GM21717 (cell line): Measurements from ENCODE around the gene OLFML1.
"Not testable (repeated sequence)": the region's sequence is repeated elsewhere in the genome, so short reads cannot be mapped to it uniquely, and the experiment has no call there.

Source experiments
- ATAC-seq: cut with Tn5 transposase; IDR thresholded peaks from one replicate; pipeline ENCODE4 v1.9.1; 2021; ENCODE audit warnings: mild to moderate bottlenecking, moderate library complexity; ENCODE audit not compliant: unreplicated experiment

OLFML1 gene

GRCh38 chr11:7509966-7510365 lies 24.7 kb downstream of the OLFML1 start:
- no peak for ATAC-seq

GRCh38 chr11:7511401-7511800 lies 26.1 kb downstream of the OLFML1 start:
- no peak for ATAC-seq

GRCh38 chr11:7512525-7513233 lies 27.4 kb downstream of the OLFML1 start:
- ATAC-seq, result peak; percentile 65

GRCh38 chr11:7513234-7514098 lies 28.2 kb downstream of the OLFML1 start, which contains the start of gene PPFIBP2:
TSS of gene PPFIBP2 (plus strand) at chr11:7513999. CDS start at chr11:7549476, 35,477 bp downstream.
- peak; percentile 70 for ATAC-seq

GRCh38 chr11:7514099-7514591 lies 28.8 kb downstream of the OLFML1 start:
- peak; percentile 11 for ATAC-seq

GRCh38 chr11:7515447-7515886 lies 30.2 kb downstream of the OLFML1 start:
- ATAC-seq, result no peak

- ATAC-seq, result no peak
Observed at GRCh38 chr11:7516475-7516874, 31.2 kb downstream of the OLFML1 start.

- ATAC-seq, result not testable (repeated sequence)
Observed at GRCh38 chr11:7517743-7518142, 32.4 kb downstream of the OLFML1 start.

- no peak for ATAC-seq
Observed at GRCh38 chr11:7518811-7519562, 33.7 kb downstream of the OLFML1 start.

- peak; percentile 48 for ATAC-seq
Observed at GRCh38 chr11:7520011-7520942, 35.0 kb downstream of the OLFML1 start.

- peak; percentile 81 for ATAC-seq
Observed at GRCh38 chr11:7520981-7521487, 35.7 kb downstream of the OLFML1 start.

- no peak for ATAC-seq
Observed at GRCh38 chr11:7522121-7522520, 36.8 kb downstream of the OLFML1 start.

- ATAC-seq, result no peak
Observed at GRCh38 chr11:7522546-7522945, 37.2 kb downstream of the OLFML1 start.

GRCh38 chr11:7523416-7524210 lies 38.3 kb downstream of the OLFML1 start:
- ATAC-seq, result no peak

- no peak for ATAC-seq
Observed at GRCh38 chr11:7524462-7525235, 39.3 kb downstream of the OLFML1 start.

GRCh38 chr11:7525424-7525823 lies 40.1 kb downstream of the OLFML1 start:
- no peak for ATAC-seq

- ATAC-seq, result no peak
Observed at GRCh38 chr11:7527029-7527428, 41.7 kb downstream of the OLFML1 start.

GRCh38 chr11:7528514-7529049 lies 43.3 kb downstream of the OLFML1 start:
- ATAC-seq, result no peak
